GM19372 (cell line): ENCODE measurements around the gene GRK5.
"Not testable (repeated sequence)": the region's sequence is repeated elsewhere in the genome, so short reads cannot be mapped to it uniquely, and the experiment has no call there.

Source experiments
- ATAC-seq: cut with Tn5 transposase; IDR thresholded peaks from one replicate; pipeline ENCODE4 v1.9.1; 2021; ENCODE audit warnings: mild to moderate bottlenecking, low read depth, moderate library complexity; ENCODE audit not compliant: unreplicated experiment

The GRK5 gene

GRCh38 chr10:119461380-119461779 lies 254.0 kb downstream of the GRK5 start:
- no peak for ATAC-seq

GRCh38 chr10:119461923-119462322 lies 254.6 kb downstream of the GRK5 start:
- peak; percentile 68 for ATAC-seq

- no peak for ATAC-seq
Measured at GRCh38 chr10:119462773-119463172, 255.4 kb downstream of the GRK5 start.

- ATAC-seq, result not testable (repeated sequence)
Measured at GRCh38 chr10:119463195-119463594, 255.8 kb downstream of the GRK5 start.

GRCh38 chr10:119465085-119465484 lies 257.7 kb downstream of the GRK5 start:
- ATAC-seq, result no peak

- ATAC-seq, result no peak
Measured at GRCh38 chr10:119466076-119466475, 258.7 kb downstream of the GRK5 start.

GRCh38 chr10:119466655-119467054 lies 259.3 kb downstream of the GRK5 start:
- no peak for ATAC-seq

- ATAC-seq, result no peak
Measured at GRCh38 chr10:119468542-119469324, 261.4 kb downstream of the GRK5 start.

GRCh38 chr10:119469325-119469707 lies 261.9 kb downstream of the GRK5 start:
- no peak for ATAC-seq

GRCh38 chr10:119469846-119470245 lies 262.5 kb downstream of the GRK5 start:
- no peak for ATAC-seq

- ATAC-seq, result no peak
Measured at GRCh38 chr10:119470920-119471702, 263.7 kb downstream of the GRK5 start.

- no peak for ATAC-seq
Measured at GRCh38 chr10:119473771-119474170, 266.4 kb downstream of the GRK5 start.

GRCh38 chr10:119474606-119475005 lies 267.2 kb downstream of the GRK5 start:
- no peak for ATAC-seq

GRCh38 chr10:119477444-119477843 lies 270.1 kb downstream of the GRK5 start:
- peak; percentile 43 for ATAC-seq

GRCh38 chr10:119478111-119478802 lies 270.9 kb downstream of the GRK5 start:
- ATAC-seq, result peak; percentile 87

- ATAC-seq, result no peak
Measured at GRCh38 chr10:119478811-119479341, 271.5 kb downstream of the GRK5 start.

- ATAC-seq, result no peak
Measured at GRCh38 chr10:119479532-119479931, 272.2 kb downstream of the GRK5 start.

- no peak for ATAC-seq
Measured at GRCh38 chr10:119480667-119481066, 273.3 kb downstream of the GRK5 start.

GRCh38 chr10:119481781-119482426 lies 274.5 kb downstream of the GRK5 start:
- ATAC-seq, result no peak

- no peak for ATAC-seq
Measured at GRCh38 chr10:119483001-119483400, 275.6 kb downstream of the GRK5 start.
